Neuronal stem cell (in vitro differentiated cells): ENCODE data around the gene BEND5.

Experiments
- DNase-seq: peaks from one replicate; pipeline ENCODE4 v3.0.0-alpha.2; 2013; ENCODE audit warnings: low spot score
- H2AFZ ChIP-seq: one replicate; pipeline ENCODE4 v1.6.1; 2013; ENCODE audit warnings: mild to moderate bottlenecking, low read length, inconsistent platforms
- H2AK5ac ChIP-seq: 2 replicates; pipeline ENCODE4 v1.6.1; 2013; ENCODE audit warnings: low read depth, mild to moderate bottlenecking, inconsistent platforms, low read length, moderate library complexity, mixed read lengths
- H2BK120ac ChIP-seq: 2 replicates; pipeline ENCODE4 v1.6.1; 2013; ENCODE audit warnings: low read depth, mild to moderate bottlenecking, inconsistent platforms, low read length, moderate library complexity, mixed read lengths
- H2BK12ac ChIP-seq: one replicate; pipeline ENCODE4 v1.6.1; 2013; ENCODE audit warnings: low read length, inconsistent platforms
- H2BK15ac ChIP-seq: 2 replicates; pipeline ENCODE4 v1.6.1; 2013; ENCODE audit warnings: mild to moderate bottlenecking, low read length, inconsistent platforms, mixed read lengths
- H2BK5ac ChIP-seq: one replicate; pipeline ENCODE4 v1.6.1; 2013; ENCODE audit warnings: inconsistent platforms, mild to moderate bottlenecking, low read length, moderate library complexity
- H3K14ac ChIP-seq: one replicate; pipeline ENCODE4 v1.6.1; 2013; ENCODE audit warnings: low read length, inconsistent platforms
- H3K18ac ChIP-seq: 2 replicates; pipeline ENCODE4 v1.6.1; 2013; ENCODE audit warnings: low read length, inconsistent platforms
- H3K23ac ChIP-seq: 2 replicates; pipeline ENCODE4 v1.6.1; 2013; ENCODE audit warnings: low read depth, mild to moderate bottlenecking, mixed read lengths, low read length, inconsistent platforms; ENCODE audit not compliant: poor library complexity
- H3K27ac ChIP-seq: replicated peaks from 3 replicates; pipeline ENCODE4 v1.5.1; 2013; ENCODE audit warnings: low read length, inconsistent platforms
- H3K27me3 ChIP-seq, 3 experiments: 2 replicates each; pipeline ENCODE4 v1.6.1; 2013; ENCODE audit warnings: low read length in 3 of 3, mild to moderate bottlenecking in 2 of 3, inconsistent platforms in 1 of 3, low read depth in 1 of 3, mixed read lengths in 1 of 3, moderate library complexity in 1 of 3; ENCODE audit not compliant: control insufficient read depth in 3 of 3, insufficient read depth in 3 of 3
- H3K36me3 ChIP-seq, 2 donors: replicated peaks in 1 of 2; 2 replicates each; pipeline ENCODE4 v1.6.1; 2013; ENCODE audit warnings: low read length in 2 of 2; ENCODE audit not compliant: control insufficient read depth in 2 of 2, insufficient read depth in 2 of 2
- H3K4ac ChIP-seq: 2 replicates; pipeline ENCODE4 v1.6.1; 2013; ENCODE audit warnings: inconsistent platforms, mild to moderate bottlenecking, low read length, moderate library complexity
- H3K4me1 ChIP-seq, 2 donors: 1 replicate in 1 of 2; 2 replicates in 1 of 2; pipeline ENCODE4 v1.6.1; 2013; ENCODE audit warnings: low read length in 2 of 2, low read depth in 1 of 2; ENCODE audit not compliant: control insufficient read depth in 2 of 2, insufficient read depth in 1 of 2
- H3K4me2 ChIP-seq: one replicate; pipeline ENCODE4 v1.6.1; 2013; ENCODE audit warnings: mild to moderate bottlenecking, low read length, inconsistent platforms; ENCODE audit not compliant: insufficient read depth, poor library complexity, severe bottlenecking
- H3K4me3 ChIP-seq, 2 donors: 2 replicates each; pipeline ENCODE4 v1.5.1; 2013; ENCODE audit warnings: low read length in 2 of 2, mild to moderate bottlenecking in 2 of 2, inconsistent platforms in 1 of 2, moderate library complexity in 1 of 2
- H3K79me1 ChIP-seq: one replicate; pipeline ENCODE4 v1.6.1; 2013; ENCODE audit warnings: low read depth, mild to moderate bottlenecking, inconsistent platforms, low read length, moderate library complexity
- H3K9ac ChIP-seq: one replicate; pipeline ENCODE4 v1.6.1; 2013; ENCODE audit warnings: mild to moderate bottlenecking, low read depth, low read length, inconsistent platforms; ENCODE audit not compliant: poor library complexity
- H3K9me3 ChIP-seq, 2 donors: replicated peaks in 1 of 2; 2 replicates each; pipeline versions ENCODE3 to v1.6.1; 2013; ENCODE audit warnings: low read length in 2 of 2, mild to moderate bottlenecking in 2 of 2, inconsistent platforms in 1 of 2, low read depth in 1 of 2, mixed read lengths in 1 of 2, moderate library complexity in 1 of 2; ENCODE audit not compliant: control insufficient read depth in 2 of 2, insufficient read depth in 1 of 2
- H4K8ac ChIP-seq: one replicate; pipeline ENCODE4 v1.6.1; 2013; ENCODE audit warnings: low read depth, mild to moderate bottlenecking, inconsistent platforms, low read length, moderate library complexity
- H4K91ac ChIP-seq: one replicate; pipeline ENCODE4 v1.6.1; 2013; ENCODE audit warnings: low read length, low read depth, mild to moderate bottlenecking, inconsistent platforms; ENCODE audit not compliant: poor library complexity
- WGBS, 2 donors: extraction: QIAGEN DNeasy Blood & Tissue Kit; methylation state at CpG; one replicate each; pipeline ENCODE4 v1.1.7; 2013; ENCODE audit warnings: missing lambda C conversion rate in 2 of 2, mixed read lengths in 1 of 2; ENCODE audit not compliant: insufficient read length in 2 of 2, insufficient replicate concordance in 1 of 2; ENCODE audit errors: extremely low coverage in 2 of 2; 5-methylcytosine and 5-hydroxymethylcytosine counted together

BEND5 gene

GRCh38 chr1:48687282-48688045, 89.2 kb downstream of the BEND5 start:
- no peak overlapping the region for H2BK120ac ChIP-seq
- H3K4me2 ChIP-seq, result no peak overlapping the region
- H3K27me3 ChIP-seq, result peaks cover 0 to 17% (median 0%) of the 10 kb centered on the region in 3 experiments
- no peak overlapping the region for H3K4me3 ChIP-seq
- H3K79me1 ChIP-seq, result no peaks in the 10 kb centered on the region
- no peaks in the 10 kb centered on the region for H3K36me3 ChIP-seq
- no peak overlapping the region for H4K91ac ChIP-seq
- H2BK15ac ChIP-seq, result no peak overlapping the region
- no peak overlapping the region for H4K8ac ChIP-seq
- peak overlapping the region; percentile 21 for H2AFZ ChIP-seq
- H3K18ac ChIP-seq, result peak overlapping the region; percentile 23
- no peaks in the 10 kb centered on the region for H3K9me3 ChIP-seq
- H3K14ac ChIP-seq, result no peak overlapping the region
- H3K27ac ChIP-seq, result no peak overlapping the region
- no peak overlapping the region for H3K9ac ChIP-seq
- H2AK5ac ChIP-seq, result no peak overlapping the region
- no peak overlapping the region for H3K23ac ChIP-seq
- H3K4ac ChIP-seq, result no peak overlapping the region
- H3K4me1 ChIP-seq, result peaks cover 2 to 17% of the 10 kb centered on the region in 2 donors
- whole genome bisulfite sequencing, 2 donors, result no CpG with 5 or more reads among the region's 13 CpGs
- no peak overlapping the region for H2BK12ac ChIP-seq
- no peak overlapping the region for H2BK5ac ChIP-seq
- no peak for DNase-seq

- Histone ChIP-seq H2BK5ac (no peak overlapping the region), H3K4me1 (peaks cover 2 to 17% of the 10 kb centered on the region in 2 donors), H4K8ac (no peak overlapping the region), H3K18ac (no peak overlapping the region), H2BK15ac (no peak overlapping the region), H3K27ac (no peak overlapping the region), H3K23ac (no peak overlapping the region), H3K14ac (no peak overlapping the region), H2BK120ac (no peak overlapping the region), H3K36me3 (no peaks in the 10 kb centered on the region), H3K4me3 (no peak overlapping the region), H2BK12ac (no peak overlapping the region), H3K4ac (no peak overlapping the region), H4K91ac (no peak overlapping the region), H2AK5ac (no peak overlapping the region), H3K79me1 (no peaks in the 10 kb centered on the region), H3K9ac (no peak overlapping the region), H3K9me3 (no peaks in the 10 kb centered on the region), H3K27me3 (peaks cover 0 to 13% (median 0%) of the 10 kb centered on the region in 3 experiments), H3K4me2 (no peak overlapping the region), H2AFZ (no peak overlapping the region)
- WGBS, 2 donors, result no CpG with 5 or more reads among the region's 5 CpGs
- no peak for DNase-seq
Observed at GRCh38 chr1:48686159-48686558, 90.5 kb downstream of the BEND5 start.

GRCh38 chr1:48684381-48684780, 92.3 kb downstream of the BEND5 start:
- Histone ChIP-seq H2BK5ac (no peak overlapping the region), H3K79me1 (no peaks in the 10 kb centered on the region), H3K27ac (peak overlapping the region; percentile 18), H2AFZ (no peak overlapping the region), H3K14ac (no peak overlapping the region), H4K8ac (no peak overlapping the region), H3K9me3 (no peaks in the 10 kb centered on the region), H3K36me3 (no peaks in the 10 kb centered on the region), H3K4ac (no peak overlapping the region), H2BK120ac (no peak overlapping the region), H4K91ac (no peak overlapping the region), H3K18ac (no peak overlapping the region), H2BK15ac (no peak overlapping the region), H3K4me2 (no peak overlapping the region), H3K4me3 (no peak overlapping the region), H3K23ac (no peak overlapping the region), H3K9ac (no peak overlapping the region), H2BK12ac (no peak overlapping the region), H3K27me3 (peaks cover 0 to 13% (median 0%) of the 10 kb centered on the region in 3 experiments), H2AK5ac (no peak overlapping the region), H3K4me1 (peaks cover 2 to 17% of the 10 kb centered on the region in 2 donors)
- WGBS, 2 donors, result no CpG with 5 or more reads among the region's 4 CpGs
- peak; percentile 33 for DNase-seq

- no peak for DNase-seq
- H3K18ac ChIP-seq, result no peak overlapping the region
- H3K4me1 ChIP-seq, result peaks cover 2 to 17% of the 10 kb centered on the region in 2 donors
- H2BK120ac ChIP-seq, result no peak overlapping the region
- no peak overlapping the region for H3K23ac ChIP-seq
- H2AK5ac ChIP-seq, result no peak overlapping the region
- H3K79me1 ChIP-seq, result no peaks in the 10 kb centered on the region
- no peak overlapping the region for H2BK12ac ChIP-seq
- no peaks in the 10 kb centered on the region for H3K9me3 ChIP-seq
- no peak overlapping the region for H3K4ac ChIP-seq
- H3K14ac ChIP-seq, result no peak overlapping the region
- WGBS, 2 donors, result no CpG with 5 or more reads among the region's 3 CpGs
- peaks cover 0 to 13% (median 0%) of the 10 kb centered on the region in 3 experiments for H3K27me3 ChIP-seq
- H3K36me3 ChIP-seq, result no peaks in the 10 kb centered on the region
- H3K4me3 ChIP-seq, result no peak overlapping the region
- H3K9ac ChIP-seq, result no peak overlapping the region
- H4K91ac ChIP-seq, result no peak overlapping the region
- H4K8ac ChIP-seq, result no peak overlapping the region
- no peak overlapping the region for H3K4me2 ChIP-seq
- H2BK5ac ChIP-seq, result no peak overlapping the region
- no peak overlapping the region for H2AFZ ChIP-seq
- no peak overlapping the region for H2BK15ac ChIP-seq
- peak overlapping the region; percentile 18 for H3K27ac ChIP-seq
Observed at GRCh38 chr1:48683839-48684238, 92.9 kb downstream of the BEND5 start.
